Caco-2 (cell line): ENCODE data around the gene SLCO1C1. TPM values are rescaled to one million over a fixed set of nuclear protein-coding genes. Genes with fewer than 3 reads are reported as not detected.

Source experiments
- BruUV-seq: library from RNA; stranded (reverse); fragments of 400-500 nt; replicated peaks from 2 replicates; lab custom pipeline; 2021; lab: Mats Ljungman, UMichigan
- CTCF ChIA-PET: fragments of 300-600 bp; sonication (Branson Sonifier 250); formaldehyde crosslinking; loops from one replicate; lab custom pipeline; 2022; ENCODE audit warnings: antibody characterized with exemption; lab: Charles Lee
- POLR2A ChIA-PET: fragments of 300-600 bp; sonication (Branson Sonifier 250); formaldehyde crosslinking; loops from one replicate; lab custom pipeline; 2022; ENCODE audit warnings: antibody characterized with exemption; lab: Charles Lee
- DNase-seq, 2 experiments: peaks; one replicate each; pipeline versions ENCODE4 v3.0.0 to v3.0.0-alpha.2; 2020 to 2022
- H3K27me3 ChIP-seq: replicated peaks from 2 replicates; pipeline ENCODE4 v1.6.0; 2011; ENCODE audit warnings: low read length; ENCODE audit not compliant: control insufficient read depth, insufficient read depth
- H3K36me3 ChIP-seq: 2 replicates; pipeline ENCODE4 v1.5.1; 2011; ENCODE audit warnings: low read length; ENCODE audit not compliant: control insufficient read depth, insufficient read depth
- H3K4me1 ChIP-seq: fragments of 250-450 bp; sonication (Bioruptor Pico); 2 replicates; pipeline ENCODE4 v1.5.1; 2020; ENCODE audit warnings: mild to moderate bottlenecking
- H3K4me3 ChIP-seq: 2 replicates; pipeline ENCODE4 v1.5.1; 2011; ENCODE audit warnings: low read depth, mild to moderate bottlenecking, control low read depth, low read length
- H3K9me3 ChIP-seq: fragments of 250-450 bp; sonication (Bioruptor Pico); 2 replicates; pipeline ENCODE4 v1.5.1; 2020; ENCODE audit warnings: mild to moderate bottlenecking, moderate library complexity
- H3K27ac Mint-ChIP-seq: one replicate; pipeline ENCODE4 v1.8.0; 2022; ENCODE audit warnings: mixed read lengths; ENCODE audit not compliant: unreplicated experiment
- H3K27me3 Mint-ChIP-seq: one replicate; pipeline ENCODE4 v1.8.0; 2022; ENCODE audit warnings: mixed read lengths; ENCODE audit not compliant: insufficient read depth, unreplicated experiment
- H3K36me3 Mint-ChIP-seq: one replicate; pipeline ENCODE4 v1.8.0; 2022; ENCODE audit warnings: mild to moderate bottlenecking, mixed read lengths; ENCODE audit not compliant: insufficient read depth, unreplicated experiment
- H3K4me1 Mint-ChIP-seq: one replicate; pipeline ENCODE4 v1.8.0; 2022; ENCODE audit warnings: low read depth, mixed read lengths; ENCODE audit not compliant: unreplicated experiment
- H3K4me3 Mint-ChIP-seq: one replicate; pipeline ENCODE4 v1.8.0; 2022; ENCODE audit warnings: mild to moderate bottlenecking, moderate library complexity, mixed read lengths; ENCODE audit not compliant: unreplicated experiment
- H3K9me3 Mint-ChIP-seq: one replicate; pipeline ENCODE4 v1.8.0; 2022; ENCODE audit warnings: mixed read lengths; ENCODE audit not compliant: unreplicated experiment
- CTCF ChIP-seq, 2 experiments: fragments of 200-600 bp in 1 of 2; IDR thresholded peaks; 1 replicate in 1 of 2; 2 replicates in 1 of 2; pipeline versions ENCODE4 v1.5.1 to v1.8.0; 2011 to 2022; ENCODE audit warnings: antibody characterized with exemption in 1 of 2, control low read depth in 1 of 2, inconsistent platforms in 1 of 2, low read depth in 1 of 2, low read length in 1 of 2, mild to moderate bottlenecking in 1 of 2, moderate library complexity in 1 of 2; ENCODE audit not compliant: insufficient read depth in 1 of 2, severe bottlenecking in 1 of 2, unreplicated experiment in 1 of 2
- intact Hi-C: fragments of 100-400 bp; cut with micrococcal nuclease; formaldehyde crosslinking; loops from one replicate; pipeline ENCODE4 v1.10.0; 2022; ENCODE audit not compliant: unreplicated experiment
- total RNA-seq: library from RNA; stranded (reverse); gene quantifications from 2 replicates; pipeline ENCODE4 v1.2.3, GENCODE V29; 2022

Gene SLCO1C1
- total RNA-seq, 1 experiment from 2014 or later: not detected

GRCh38 chr12:20740972-20741371 lies 45.8 kb downstream of the SLCO1C1 start:
- intact Hi-C loops: no loop called here
- Mint-ChIP-seq H3K9me3 (no peaks in the 10 kb centered on the region), H3K36me3 (no peaks in the 10 kb centered on the region), H3K4me1 (no peaks in the 10 kb centered on the region), H3K4me3 (no peak overlapping the region), H3K27ac (no peak overlapping the region), H3K27me3 (no peaks in the 10 kb centered on the region)
- no peaks in the 10 kb centered on the region for H3K4me1 ChIP-seq
- H3K27me3 ChIP-seq: no peaks in the 10 kb centered on the region
- ChIA-PET POLR2A (no interaction called here), CTCF (no interaction called here)
- no peak for TF ChIP-seq CTCF (IDR thresholded peaks at IDR 0.05; ENCODE audit: insufficient read depth in 1 of 2, low read depth in 1 of 2, low read length in 1 of 2, severe bottlenecking in 1 of 2, unreplicated experiment in 1 of 2)
- H3K9me3 ChIP-seq: no peaks in the 10 kb centered on the region
- H3K36me3 ChIP-seq: no peaks in the 10 kb centered on the region
- no peak overlapping the region for H3K4me3 ChIP-seq
- DNase-seq: no peak
- no TSS peak for BruUV-seq

GRCh38 chr12:20748198-20748597 lies 53.1 kb downstream of the SLCO1C1 start:
- ChIA-PET POLR2A (no interaction called here), CTCF (no interaction called here)
- H3K9me3 Mint-ChIP-seq: no peaks in the 10 kb centered on the region
- TF ChIP-seq CTCF (IDR thresholded peaks at IDR 0.05; ENCODE audit: insufficient read depth in 1 of 2, low read depth in 1 of 2, low read length in 1 of 2, severe bottlenecking in 1 of 2, unreplicated experiment in 1 of 2): no peak
- no peaks in the 10 kb centered on the region for H3K36me3 ChIP-seq
- no peaks in the 10 kb centered on the region for H3K36me3 Mint-ChIP-seq
- H3K27me3 ChIP-seq: no peaks in the 10 kb centered on the region
- no peak overlapping the region for H3K27ac Mint-ChIP-seq
- H3K9me3 ChIP-seq: no peaks in the 10 kb centered on the region
- peaks cover 10% of the 10 kb centered on the region for H3K27me3 Mint-ChIP-seq
- H3K4me1 Mint-ChIP-seq: no peaks in the 10 kb centered on the region
- intact Hi-C loops: no loop called here
- DNase-seq: no peak
- no TSS peak for BruUV-seq
- no peak overlapping the region for H3K4me3 Mint-ChIP-seq
- H3K4me1 ChIP-seq: no peaks in the 10 kb centered on the region
- no peak overlapping the region for H3K4me3 ChIP-seq

- Mint-ChIP-seq H3K4me1 (no peaks in the 10 kb centered on the region), H3K27me3 (peaks cover 10% of the 10 kb centered on the region), H3K27ac (no peak overlapping the region), H3K9me3 (no peaks in the 10 kb centered on the region), H3K4me3 (no peak overlapping the region), H3K36me3 (no peaks in the 10 kb centered on the region)
- BruUV-seq: no TSS peak
- no peak for TF ChIP-seq CTCF (IDR thresholded peaks at IDR 0.05; ENCODE audit: insufficient read depth in 1 of 2, low read depth in 1 of 2, low read length in 1 of 2, severe bottlenecking in 1 of 2, unreplicated experiment in 1 of 2)
- H3K9me3 ChIP-seq: no peaks in the 10 kb centered on the region
- no peaks in the 10 kb centered on the region for H3K27me3 ChIP-seq
- no peaks in the 10 kb centered on the region for H3K36me3 ChIP-seq
- DNase-seq: no peak
- no peak overlapping the region for H3K4me3 ChIP-seq
- H3K4me1 ChIP-seq: no peaks in the 10 kb centered on the region
- ChIA-PET CTCF (no interaction called here), POLR2A (no interaction called here)
- intact Hi-C loops: no loop called here
Measured at GRCh38 chr12:20751046-20751445, 55.9 kb downstream of the SLCO1C1 start.
